Dermis blood vessel endothelial cell (primary cell): Measurements from ENCODE around the gene RIPPLY1. TPM values are rescaled to one million over a fixed set of nuclear protein-coding genes. Genes with fewer than 3 reads are reported as not detected.

Experiments used
- total RNA-seq: library from RNA; depleted of rRNA; stranded (reverse); fragments of >200 nt; gene quantifications from 2 replicates; pipeline ENCODE4 v1.2.3, GENCODE V29; 2014

Gene RIPPLY1
- total RNA-seq, 1 donor from 2014 or later = not detected

Other genes with a start within 250 kb of the RIPPLY1 start
- 0.09 and 0.17 TPM in 2 replicates for gene RNF128, start 176.6 kb downstream of the RIPPLY1 start, total RNA-seq
- 4.6 and 7.9 TPM in 2 replicates for gene TBC1D8B, start 100.7 kb downstream of the RIPPLY1 start, total RNA-seq
- 0.09 and 0.17 TPM in 2 replicates for gene CLDN2, start 17.1 kb upstream of the RIPPLY1 start, total RNA-seq
- gene MORC4, start 96.9 kb upstream of the RIPPLY1 start, total RNA-seq = 11.1 and 14.7 TPM in 2 replicates
- 15.8 and 16.0 TPM in 2 replicates for gene RBM41, start 215.5 kb upstream of the RIPPLY1 start, total RNA-seq